SIG-M5 (cell line): ENCODE data around the gene OPRL1.

Experiments
- DNase-seq: peaks from one replicate; lab custom pipeline; 2025; lab: John Stamatoyannopoulos, UW

OPRL1 gene

GRCh38 chr20:64042054-64042781, 37.7 kb upstream of the OPRL1 start:
- no peak for DNase-seq

- no peak for DNase-seq
Observed at GRCh38 chr20:64043768-64044167, 36.1 kb upstream of the OPRL1 start.

GRCh38 chr20:64044484-64045247, 35.2 kb upstream of the OPRL1 start:
- DNase-seq: no peak

- DNase-seq: no peak
Observed at GRCh38 chr20:64045346-64046011, 34.4 kb upstream of the OPRL1 start.

GRCh38 chr20:64047046-64047389, 32.9 kb upstream of the OPRL1 start:
- no peak for DNase-seq

GRCh38 chr20:64047968-64048401, 31.9 kb upstream of the OPRL1 start:
- DNase-seq: no peak

GRCh38 chr20:64048402-64049044, 31.4 kb upstream of the OPRL1 start:
- DNase-seq: no peak

- no peak for DNase-seq
Observed at GRCh38 chr20:64049060-64049877, 30.6 kb upstream of the OPRL1 start, which contains the start of gene SOX18. TSS of gene SOX18 (minus strand) at chr20:64049639. CDS start at chr20:64049516, 123 bp downstream.

- no peak for DNase-seq
Observed at GRCh38 chr20:64049878-64050260, 30.0 kb upstream of the OPRL1 start.

GRCh38 chr20:64050261-64051032, 29.4 kb upstream of the OPRL1 start:
- DNase-seq: no peak

GRCh38 chr20:64051033-64051452, 28.8 kb upstream of the OPRL1 start:
- DNase-seq: no peak

- no peak for DNase-seq
Observed at GRCh38 chr20:64051561-64052325, 28.1 kb upstream of the OPRL1 start.

- no peak for DNase-seq
Observed at GRCh38 chr20:64052326-64052722, 27.6 kb upstream of the OPRL1 start.

GRCh38 chr20:64052987-64053840, 26.7 kb upstream of the OPRL1 start:
- no peak for DNase-seq

GRCh38 chr20:64053841-64054661, 25.8 kb upstream of the OPRL1 start:
- no peak for DNase-seq

- DNase-seq: no peak
Observed at GRCh38 chr20:64055396-64055892, 24.4 kb upstream of the OPRL1 start.

- no peak for DNase-seq
Observed at GRCh38 chr20:64055893-64056638, 23.8 kb upstream of the OPRL1 start.

- no peak for DNase-seq
Observed at GRCh38 chr20:64056639-64056888, 23.3 kb upstream of the OPRL1 start.
